ENCODE data around the gene GADD45A.

GRCh38 chr1:67685558-67686266 lies 711 bp downstream of the GADD45A start:
- TF ChIP-seq MXI1 (IDR thresholded peaks at IDR 0.05; ENCODE audit: low read depth, low read length) (no peak; the same call in 1 of the 2 replicates), CTCF (IDR thresholded peaks at IDR 0.05) (no peak; the same call in 1 of the 2 replicates), RFX5 (IDR thresholded peaks at IDR 0.05; ENCODE audit: low read length) (no peak), RCOR1 (IDR thresholded peaks at IDR 0.05; ENCODE audit: low read length) (no peak)

All from SK-N-SH (cell line).